AG04450 (cell line): Measurements from ENCODE around the gene PSORS1C2. TPM values are rescaled to one million over a fixed set of nuclear protein-coding genes. Genes with fewer than 3 reads are reported as not detected.

Experiments used
- CTCF ChIA-PET: fragments of 300-600, 350-600 bp; formaldehyde crosslinking; extraction: SDS; loops from one replicate; lab custom pipeline; 2022; ENCODE audit warnings: antibody characterized with exemption, inconsistent platforms; lab: Charles Lee
- POLR2A ChIA-PET: fragments of 350-600 bp; formaldehyde crosslinking; extraction: SDS; loops from one replicate; lab custom pipeline; 2021; ENCODE audit warnings: antibody characterized with exemption, inconsistent platforms; lab: Yijun Ruan, JAX
- DNase-seq: peaks from one replicate; pipeline ENCODE4 v3.0.0-alpha.2; 2011; ENCODE audit warnings: low read depth, low spot score
- H3K27ac ChIP-seq: one replicate; pipeline ENCODE4 v1.5.1; 2012; ENCODE audit warnings: low read depth, low read length, control low read depth
- H3K27me3 ChIP-seq: one replicate; pipeline ENCODE4 v1.6.0; 2012; ENCODE audit warnings: low read length; ENCODE audit not compliant: control insufficient read depth, insufficient read depth
- H3K4me3 ChIP-seq: 2 replicates; pipeline ENCODE4 v1.5.1; 2011; ENCODE audit warnings: mild to moderate bottlenecking, low read depth, low read length, control low read depth
- H3K9me3 ChIP-seq: 2 replicates; pipeline ENCODE4 v1.5.1; 2012; ENCODE audit warnings: low read length; ENCODE audit not compliant: control insufficient read depth, insufficient read depth
- CTCF ChIP-seq: IDR thresholded peaks from 2 replicates; pipeline ENCODE4 v1.5.1; 2011; ENCODE audit warnings: low read depth, low read length, control low read depth, inconsistent platforms
- polyA plus RNA-seq: library from polyadenylated mRNA; depleted of rRNA; stranded (reverse); fragments of >200 nt; gene quantifications from 2 replicates; pipeline ENCODE4 v1.2.3, GENCODE V29; 2011; rRNA removed
- small RNA-seq: library from RNA; depleted of rRNA; stranded (forward); fragments of <200 nt; gene quantifications from one replicate; pipeline ENCODE3, GENCODE V24; 2012; ENCODE audit warnings: low read depth; ENCODE audit not compliant: insufficient read length

The PSORS1C2 gene
- polyA plus RNA-seq, 1 experiment = not detected

GRCh38 chr6:31090973-31091364 lies 47.9 kb downstream of the PSORS1C2 start:
- no peak for TF ChIP-seq CTCF
- Histone ChIP-seq H3K27ac (no peak overlapping the region), H3K4me3 (no peak overlapping the region), H3K27me3 (peaks cover 2% of the 10 kb centered on the region), H3K9me3 (no peaks in the 10 kb centered on the region)
- ChIA-PET POLR2A (interaction anchor here (0.6 kb wide), 1 partner anchor 762 kb away, joined by 3 read pairs; no protein-coding TSS in a partner anchor), CTCF (interaction anchor here (3.1 to 4.0 kb wide), 2 partner anchors 12 to 176 kb away, joined by 14 to 19 read pairs; partner anchors contain the start of gene VARS2)
- no peak for DNase-seq

- no peaks in the 10 kb centered on the region for H3K9me3 ChIP-seq
- TF ChIP-seq CTCF = no peak
- H3K4me3 ChIP-seq = no peak overlapping the region
- H3K27me3 ChIP-seq = peaks cover 2% of the 10 kb centered on the region
- POLR2A ChIA-PET = interaction anchor here (0.6 kb wide), 1 partner anchor 762 kb away, joined by 3 read pairs; no protein-coding TSS in a partner anchor
- no peak overlapping the region for H3K27ac ChIP-seq
- CTCF ChIA-PET = interaction anchor here (0.7 to 4.0 kb wide), 3 partner anchors 12 to 176 kb away, joined by 3 to 19 read pairs (median 14); partner anchors contain the start of gene VARS2
- no peak for DNase-seq
Observed at GRCh38 chr6:31090275-31090972, 48.4 kb downstream of the PSORS1C2 start.

Small RNA genes within 50 kb of the gene (small RNA-seq; reads per million reads assigned to genes)
- not detected for gene POLR2LP1

Other genes starting within 250 kb of the PSORS1C2 start
- gene GTF2H4, start 230.9 kb downstream of the PSORS1C2 start, polyA plus RNA-seq = 31.9 and 33.0 TPM in 2 replicates
- 10.3 and 12.2 TPM in 2 replicates for gene VARS2, start 224.8 kb downstream of the PSORS1C2 start, polyA plus RNA-seq
- gene SFTA2, start 206.9 kb downstream of the PSORS1C2 start, polyA plus RNA-seq = not detected in 2 replicates
- not detected in 2 replicates for gene MUCL3, start 198.1 kb downstream of the PSORS1C2 start, polyA plus RNA-seq
- gene MUC21, start 155.3 kb downstream of the PSORS1C2 start, polyA plus RNA-seq = not detected in 2 replicates
- gene MUC22, start 128.6 kb downstream of the PSORS1C2 start, polyA plus RNA-seq = not detected in 2 replicates
- gene C6orf15, start 26.5 kb downstream of the PSORS1C2 start, polyA plus RNA-seq = not detected in 2 replicates
- 0.94 and 1.6 TPM in 2 replicates for gene PSORS1C1, start 24.3 kb downstream of the PSORS1C2 start, polyA plus RNA-seq
- gene CDSN, start 18.6 kb downstream of the PSORS1C2 start, polyA plus RNA-seq = not detected in 2 replicates
- 10.4 TPM in 2 replicates for gene CCHCR1, start 18.7 kb upstream of the PSORS1C2 start, polyA plus RNA-seq
- 3.4 and 4.2 TPM in 2 replicates for gene TCF19, start 19.5 kb upstream of the PSORS1C2 start, polyA plus RNA-seq
- not detected in 2 replicates for gene POU5F1, start 31.6 kb upstream of the PSORS1C2 start, polyA plus RNA-seq
- 245 and 346 TPM in 2 replicates for gene HLA-C, start 133.0 kb upstream of the PSORS1C2 start, polyA plus RNA-seq
- 418 and 513 TPM in 2 replicates for gene HLA-B, start 218.1 kb upstream of the PSORS1C2 start, polyA plus RNA-seq